NT2/D1 (cell line): ENCODE results near the gene TFE3.

Experiments used
- DNase-seq: peaks from one replicate; pipeline ENCODE4 v3.0.0-alpha.2; 2011; ENCODE audit warnings: low read depth, low spot score
- H3K27me3 ChIP-seq: 2 replicates; pipeline ENCODE4 v1.6.0; 2011; ENCODE audit warnings: mild to moderate bottlenecking; ENCODE audit not compliant: insufficient read length, insufficient read depth
- H3K36me3 ChIP-seq: 2 replicates; pipeline ENCODE4 v1.6.1; 2011; ENCODE audit warnings: mild to moderate bottlenecking, low read length, mixed read lengths; ENCODE audit not compliant: insufficient read depth, insufficient read length
- H3K4me1 ChIP-seq: 2 replicates; pipeline ENCODE4 v1.5.1; 2011; ENCODE audit not compliant: insufficient read depth, insufficient read length
- H3K4me3 ChIP-seq: 2 replicates; pipeline ENCODE4 v1.5.1; 2011; ENCODE audit warnings: low read depth; ENCODE audit not compliant: insufficient read length
- H3K9ac ChIP-seq: 2 replicates; pipeline ENCODE4 v1.6.0; 2011; ENCODE audit warnings: low read depth; ENCODE audit not compliant: insufficient read length
- H3K9me3 ChIP-seq: 2 replicates; pipeline ENCODE4 v1.5.1; 2011; ENCODE audit warnings: mild to moderate bottlenecking, low read length; ENCODE audit not compliant: insufficient read depth
- SUZ12 ChIP-seq: IDR thresholded peaks from 2 replicates; pipeline ENCODE4 v1.6.1; 2011; ENCODE audit not compliant: insufficient read length, insufficient read depth; ENCODE audit errors: extremely low read depth
- YY1 ChIP-seq: IDR thresholded peaks from 2 replicates; pipeline ENCODE4 v1.6.1; 2011; ENCODE audit not compliant: insufficient read length, insufficient read depth
- ZNF274 ChIP-seq: IDR thresholded peaks from 2 replicates; pipeline ENCODE4 v1.6.1; 2011; ENCODE audit warnings: mild to moderate bottlenecking, low read depth, low read length

Gene TFE3

GRCh38 chrX:49043220-49043986, at the start of gene TFE3:
Gene TFE3 (minus strand): TSS chrX:49043357. CDS start chrX:49043226, 131 bp downstream.
- no peaks in the 10 kb centered on the region for H3K27me3 ChIP-seq
- peak; percentile 98 for DNase-seq
- peak within 1 kb of the TSS; percentile 80 for H3K4me3 ChIP-seq
- H3K9ac ChIP-seq, result peak within 1 kb of the TSS; percentile 90
- peaks cover 7% of the 10 kb centered on the region for H3K4me1 ChIP-seq
- H3K9me3 ChIP-seq, result no peaks in the 10 kb centered on the region
- H3K36me3 ChIP-seq, result peaks cover 12% of the 10 kb centered on the region
- TF ChIP-seq SUZ12 (no peak), YY1 (no peak), ZNF274 (no peak)

GRCh38 chrX:49089553-49089952, 46.4 kb upstream of the TFE3 start:
- Histone ChIP-seq H3K4me3 (no peak overlapping the region), H3K36me3 (no peaks in the 10 kb centered on the region), H3K27me3 (no peaks in the 10 kb centered on the region), H3K9ac (no peak overlapping the region), H3K4me1 (no peaks in the 10 kb centered on the region), H3K9me3 (no peaks in the 10 kb centered on the region)
- no peak for TF ChIP-seq ZNF274
- no peak for TF ChIP-seq SUZ12
- TF ChIP-seq YY1, result no peak
- no peak for DNase-seq

GRCh38 chrX:49082271-49082871, 39.2 kb upstream of the TFE3 start:
- Histone ChIP-seq H3K9me3 (no peaks in the 10 kb centered on the region), H3K4me3 (no peak overlapping the region), H3K36me3 (peaks cover 3% of the 10 kb centered on the region), H3K4me1 (no peaks in the 10 kb centered on the region), H3K9ac (no peak overlapping the region), H3K27me3 (no peaks in the 10 kb centered on the region)
- no peak for TF ChIP-seq SUZ12
- TF ChIP-seq ZNF274, result no peak
- no peak for TF ChIP-seq YY1
- no peak for DNase-seq

GRCh38 chrX:49079489-49080428, 36.6 kb upstream of the TFE3 start, which contains the start of gene WDR45:
Gene WDR45 (minus strand): TSS chrX:49079887. CDS start chrX:49078095, 1,792 bp downstream.
- Histone ChIP-seq H3K27me3 (no peaks in the 10 kb centered on the region), H3K36me3 (peaks cover 27% of the 10 kb centered on the region), H3K4me1 (no peaks in the 10 kb centered on the region), H3K9ac (peak within 1 kb of the TSS; percentile 90), H3K9me3 (no peaks in the 10 kb centered on the region), H3K4me3 (peak within 1 kb of the TSS; percentile 55)
- TF ChIP-seq YY1 (no peak), ZNF274 (no peak), SUZ12 (no peak)
- peak; percentile 44 for DNase-seq

- H3K9ac ChIP-seq, result no peak overlapping the region
- no peaks in the 10 kb centered on the region for H3K27me3 ChIP-seq
- TF ChIP-seq ZNF274, result no peak
- no peak for TF ChIP-seq YY1
- no peak for TF ChIP-seq SUZ12
- no peak overlapping the region for H3K4me3 ChIP-seq
- H3K9me3 ChIP-seq, result no peaks in the 10 kb centered on the region
- no peak for DNase-seq
- H3K4me1 ChIP-seq, result no peaks in the 10 kb centered on the region
- H3K36me3 ChIP-seq, result peaks cover 30% of the 10 kb centered on the region
Observed at GRCh38 chrX:49077941-49078340, 34.8 kb upstream of the TFE3 start.

- no peak overlapping the region for H3K9ac ChIP-seq
- no peak for DNase-seq
- H3K36me3 ChIP-seq, result peaks cover 47% of the 10 kb centered on the region
- no peak overlapping the region for H3K4me3 ChIP-seq
- H3K9me3 ChIP-seq, result no peaks in the 10 kb centered on the region
- H3K27me3 ChIP-seq, result no peaks in the 10 kb centered on the region
- H3K4me1 ChIP-seq, result peaks cover 5% of the 10 kb centered on the region
- TF ChIP-seq SUZ12 (no peak), ZNF274 (no peak), YY1 (no peak)
Observed at GRCh38 chrX:49075347-49075746, 32.2 kb upstream of the TFE3 start.
